Thyroid gland (tissue), 4 donors: ENCODE results near the gene NR2F6.

Source experiments
- POLR2A ChIP-seq, 2 donors: fragments of 450-650 bp; IDR thresholded peaks; one replicate each; pipeline ENCODE4 v1.6.1; 2017; ENCODE audit warnings: antibody characterized with exemption in 2 of 2, mild to moderate bottlenecking in 2 of 2, moderate library complexity in 1 of 2
- TF ChIP-seq, protein P1 (sequence below), 6 experiments: fragments of 200-600 bp in 3 of 6; fragments of 450-650 bp in 3 of 6; sonication (generic) in 3 of 6; IDR thresholded peaks; one replicate each; pipeline ENCODE4 v1.5.1; 2016 to 2019; ENCODE audit warnings: antibody characterized with exemption in 6 of 6, mild to moderate bottlenecking in 2 of 6, inconsistent platforms in 1 of 6, moderate library complexity in 1 of 6

DNA sequence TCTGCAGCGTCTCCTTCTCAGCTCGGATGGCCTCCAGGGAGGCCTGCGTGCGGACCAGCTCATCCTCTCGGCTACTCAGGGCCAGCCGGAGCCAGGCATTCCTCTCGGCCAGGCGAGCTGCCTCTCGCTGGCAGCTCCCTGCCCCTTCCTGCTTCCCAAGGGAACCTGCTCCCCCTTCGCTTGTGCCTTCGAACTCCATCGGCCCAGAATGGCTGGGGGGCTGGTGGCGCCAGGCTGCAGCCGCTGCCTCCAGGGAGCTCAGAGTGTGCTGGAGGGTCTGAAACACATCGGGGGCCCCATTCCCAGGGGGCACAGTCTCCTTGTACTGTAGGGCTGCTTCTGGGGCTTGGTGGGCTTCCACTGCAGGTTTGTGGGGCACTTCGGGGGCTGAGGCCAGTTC is 16.8 kb upstream of the NR2F6 start:
- TF ChIP-seq, protein P1, sequence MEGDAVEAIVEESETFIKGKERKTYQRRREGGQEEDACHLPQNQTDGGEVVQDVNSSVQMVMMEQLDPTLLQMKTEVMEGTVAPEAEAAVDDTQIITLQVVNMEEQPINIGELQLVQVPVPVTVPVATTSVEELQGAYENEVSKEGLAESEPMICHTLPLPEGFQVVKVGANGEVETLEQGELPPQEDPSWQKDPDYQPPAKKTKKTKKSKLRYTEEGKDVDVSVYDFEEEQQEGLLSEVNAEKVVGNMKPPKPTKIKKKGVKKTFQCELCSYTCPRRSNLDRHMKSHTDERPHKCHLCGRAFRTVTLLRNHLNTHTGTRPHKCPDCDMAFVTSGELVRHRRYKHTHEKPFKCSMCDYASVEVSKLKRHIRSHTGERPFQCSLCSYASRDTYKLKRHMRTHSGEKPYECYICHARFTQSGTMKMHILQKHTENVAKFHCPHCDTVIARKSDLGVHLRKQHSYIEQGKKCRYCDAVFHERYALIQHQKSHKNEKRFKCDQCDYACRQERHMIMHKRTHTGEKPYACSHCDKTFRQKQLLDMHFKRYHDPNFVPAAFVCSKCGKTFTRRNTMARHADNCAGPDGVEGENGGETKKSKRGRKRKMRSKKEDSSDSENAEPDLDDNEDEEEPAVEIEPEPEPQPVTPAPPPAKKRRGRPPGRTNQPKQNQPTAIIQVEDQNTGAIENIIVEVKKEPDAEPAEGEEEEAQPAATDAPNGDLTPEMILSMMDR (IDR thresholded peaks at IDR 0.05), result no peak
- TF ChIP-seq POLR2A (IDR thresholded peaks at IDR 0.05), result no peak
